Putamen (tissue), 1 donor: ENCODE measurements around the gene OR12D1.
"Not testable (repeated sequence)": the region's sequence is repeated elsewhere in the genome, so short reads cannot be mapped to it uniquely, and the experiment has no call there.

Experiments used
- DNase-seq: peaks from one replicate; pipeline ENCODE4 v3.0.0-alpha.2; 2016; ENCODE audit warnings: low spot score

Gene OR12D1

GRCh38 chr6:29414588-29414987, at the start of gene OR12D1:
Gene OR12D1, plus strand, starts transcription at chr6:29414928.
- no peak for DNase-seq

- no peak for DNase-seq
Measured at GRCh38 chr6:29368765-29369164, 46.0 kb upstream of the OR12D1 start, which contains the start of gene OR5V1. Gene OR5V1, minus strand, starts transcription at chr6:29368865. Its CDS starts 12,670 bp downstream, at chr6:29356195.

DNA sequence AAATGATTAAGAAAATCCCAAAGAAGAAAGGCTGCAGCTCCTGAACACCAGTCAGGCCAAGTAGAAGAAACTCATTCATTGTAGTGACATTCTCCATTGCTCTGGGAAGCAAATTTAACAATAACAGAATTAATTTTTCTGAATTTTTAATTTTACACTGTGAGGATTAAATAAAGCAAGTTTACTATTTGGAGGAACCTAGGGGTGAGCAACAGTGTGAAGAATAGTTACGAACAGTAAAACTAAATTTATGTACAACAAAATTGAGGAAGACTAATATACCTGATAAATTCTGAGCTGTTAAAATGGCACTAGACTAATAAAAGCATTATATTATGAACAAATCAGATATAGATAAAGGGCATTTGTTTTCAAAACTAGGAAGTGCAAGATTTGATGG, 39.5 kb upstream of the OR12D1 start, which contains the start of gene OR12D3:
TSS of gene OR12D3 (minus strand) at position 101 of the 400 bp plus-strand sequence. CDS start at position 97, 4 bp downstream.
- DNase-seq = no peak

- DNase-seq = no peak
Measured at GRCh38 chr6:29376003-29376402, 38.7 kb upstream of the OR12D1 start.

- no peak for DNase-seq
Measured at GRCh38 chr6:29388533-29388932, 26.2 kb upstream of the OR12D1 start.

DNA sequence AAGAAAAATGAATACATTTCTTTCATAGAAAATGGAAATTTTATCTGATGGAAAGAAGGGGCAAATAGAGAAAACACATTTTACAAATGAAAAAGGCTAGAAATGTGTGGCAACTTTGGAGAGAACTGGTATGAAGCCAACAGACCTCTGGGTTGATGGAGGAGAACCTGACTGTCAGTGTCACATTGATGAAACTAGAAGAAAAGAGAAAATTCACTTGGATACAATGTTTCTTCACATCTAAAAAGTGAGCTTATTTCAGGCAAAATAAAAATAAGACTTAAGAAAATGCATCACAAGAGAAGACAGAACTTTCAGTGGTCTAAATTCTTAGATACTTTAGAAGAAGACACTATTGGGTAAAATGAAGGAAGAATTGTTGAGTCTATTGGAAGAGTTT, 19.4 kb upstream of the OR12D1 start, which contains the start of gene OR12D2:
TSS of gene OR12D2 (plus strand) at position 301 of the 400 bp plus-strand sequence. CDS start 1,069 bp downstream, outside the sequence.
- no peak for DNase-seq

- DNase-seq = no peak
Measured at GRCh38 chr6:29399525-29399924, 15.2 kb upstream of the OR12D1 start.

DNA sequence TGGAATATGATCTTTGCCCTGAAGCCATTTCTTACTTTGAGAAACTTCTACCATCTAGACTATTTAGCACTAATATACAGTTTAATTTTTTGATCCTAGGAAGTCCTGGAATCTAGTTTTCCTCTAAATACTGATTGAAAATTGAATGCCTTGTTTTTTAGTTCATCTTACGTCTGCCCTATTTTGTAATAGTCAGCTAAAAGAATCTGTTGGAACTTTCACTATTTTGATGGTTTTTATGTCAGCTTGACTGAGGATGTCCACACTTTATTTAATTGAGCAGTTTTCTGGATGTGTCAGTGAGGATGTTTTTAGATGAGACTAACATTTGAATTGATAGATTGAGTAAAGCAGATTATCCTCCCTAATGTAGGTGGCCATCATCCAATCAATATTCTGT, 10.9 kb upstream of the OR12D1 start:
- DNase-seq = no peak

DNA sequence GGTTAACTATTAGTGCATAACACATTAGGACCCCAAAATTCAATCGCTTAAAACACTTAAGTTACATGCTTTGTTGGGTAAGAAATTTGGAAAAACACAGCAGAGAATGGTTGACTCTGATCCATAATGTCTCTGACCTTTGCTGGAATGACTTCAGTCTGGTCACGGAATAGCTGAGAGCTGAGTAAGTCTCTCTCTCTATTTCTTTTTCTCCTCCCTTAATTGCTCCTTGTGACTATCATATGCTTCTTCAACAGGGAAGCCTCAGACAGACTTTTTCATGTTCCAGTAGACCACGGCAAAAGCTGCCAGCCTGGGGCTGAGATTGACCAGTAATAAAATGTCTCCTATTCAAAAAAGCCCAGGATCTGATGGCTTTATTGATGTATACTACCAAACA, 4.8 kb downstream of the OR12D1 start:
- DNase-seq = no peak

GRCh38 chr6:29424168-29424567, 9.4 kb downstream of the OR12D1 start:
- no peak for DNase-seq

GRCh38 chr6:29424575-29424974, 9.8 kb downstream of the OR12D1 start:
- no peak for DNase-seq

GRCh38 chr6:29425075-29425474, 10.3 kb downstream of the OR12D1 start:
- DNase-seq = no peak

DNA sequence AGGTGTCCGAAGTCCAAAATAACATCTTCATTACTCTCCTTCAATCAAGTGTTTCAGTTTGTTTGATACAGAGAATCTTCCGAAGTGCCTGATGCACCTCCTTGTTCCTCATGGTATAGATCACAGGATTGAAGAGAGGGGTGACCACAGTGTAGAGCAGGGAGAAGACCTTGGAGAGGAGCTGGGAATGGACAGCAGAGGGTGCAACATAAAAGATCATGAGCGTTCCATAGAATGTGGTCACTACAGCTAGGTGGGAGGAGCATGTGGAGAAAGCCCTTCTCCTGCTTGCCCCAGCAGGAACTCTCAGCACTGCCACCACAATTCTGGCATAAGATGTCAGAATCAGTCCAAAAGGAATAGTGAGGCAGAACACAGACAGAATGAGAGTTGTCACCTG, 11.9 kb downstream of the OR12D1 start:
- no peak for DNase-seq

DNA sequence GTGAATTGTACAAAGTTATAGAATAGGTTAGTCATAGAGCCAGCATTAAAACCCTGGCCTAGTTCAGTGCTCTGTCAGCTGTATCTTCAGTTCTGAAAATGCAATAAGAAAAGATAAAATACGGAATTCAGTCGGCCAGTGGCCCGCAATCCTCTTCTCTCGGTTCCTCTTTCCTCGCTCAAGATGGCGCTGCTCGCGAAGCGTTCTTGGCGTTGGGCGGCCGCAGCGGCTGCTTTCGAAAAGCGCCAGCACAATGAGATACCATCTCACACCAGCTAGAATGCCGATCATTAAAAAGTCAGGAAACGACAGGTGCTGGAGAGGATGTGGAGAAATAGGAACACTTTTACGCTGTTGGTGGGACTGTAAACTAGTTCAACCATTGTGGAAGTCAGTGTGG, 22.0 kb downstream of the OR12D1 start:
- not testable (repeated sequence) for DNase-seq

GRCh38 chr6:29439006-29439405, 24.3 kb downstream of the OR12D1 start, which contains the start of gene OR10C1:
Gene OR10C1, plus strand, starts transcription at chr6:29439306. Its CDS starts 710 bp downstream, at chr6:29440016.
- no peak for DNase-seq

GRCh38 chr6:29442719-29443118, 28.0 kb downstream of the OR12D1 start:
- no peak for DNase-seq

DNA sequence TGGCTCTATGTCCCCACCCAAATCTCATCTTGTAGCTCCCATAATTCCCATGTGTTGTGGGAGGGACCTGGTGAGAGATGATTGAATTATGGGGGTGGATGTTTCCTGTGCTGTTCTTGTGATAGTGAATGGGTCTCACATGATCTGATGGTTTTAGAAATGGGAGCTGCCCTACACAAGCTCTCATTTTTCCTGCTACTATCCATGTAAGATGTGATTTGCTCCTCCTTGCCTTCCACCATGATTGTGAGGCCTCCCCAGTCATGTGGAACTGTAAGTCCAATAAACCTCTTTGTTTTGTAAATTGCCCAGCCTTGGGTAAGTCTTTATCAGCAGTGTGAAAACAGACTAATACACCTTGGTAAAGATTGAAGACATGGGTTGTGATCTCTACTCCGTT, 29.3 kb downstream of the OR12D1 start:
- DNase-seq = not testable (repeated sequence)

DNA sequence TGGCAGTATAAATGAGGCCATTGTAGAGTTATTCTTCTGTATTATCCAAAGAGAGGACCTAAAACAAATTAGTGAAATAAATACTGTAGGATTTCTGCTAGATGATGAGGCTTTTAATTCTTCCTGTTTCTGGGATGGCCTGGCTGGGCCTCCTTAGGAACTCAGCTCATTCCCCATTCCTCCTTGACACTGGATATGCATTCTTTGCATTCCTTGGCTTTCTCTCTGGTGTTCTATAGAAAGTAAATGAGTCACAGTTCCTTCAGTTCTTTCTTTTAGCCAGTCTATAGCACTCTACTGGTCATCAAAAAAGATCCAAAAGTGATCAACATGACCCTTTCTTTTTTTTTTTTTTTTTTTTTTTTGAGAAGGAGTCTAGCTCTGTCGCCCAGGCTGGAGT, 32.9 kb downstream of the OR12D1 start:
- no peak for DNase-seq

- DNase-seq = no peak
Measured at GRCh38 chr6:29451471-29452193, 36.9 kb downstream of the OR12D1 start.

GRCh38 chr6:29456971-29457370, 42.2 kb downstream of the OR12D1 start, which contains the start of the genes OR11A1 and OR2H1:
Gene OR11A1, minus strand, starts transcription at chr6:29457071. Its CDS starts 29,430 bp downstream, at chr6:29427641.
Gene OR2H1, plus strand, starts transcription at chr6:29457155. Its CDS starts 4,615 bp downstream, at chr6:29461770.
- no peak for DNase-seq

DNA sequence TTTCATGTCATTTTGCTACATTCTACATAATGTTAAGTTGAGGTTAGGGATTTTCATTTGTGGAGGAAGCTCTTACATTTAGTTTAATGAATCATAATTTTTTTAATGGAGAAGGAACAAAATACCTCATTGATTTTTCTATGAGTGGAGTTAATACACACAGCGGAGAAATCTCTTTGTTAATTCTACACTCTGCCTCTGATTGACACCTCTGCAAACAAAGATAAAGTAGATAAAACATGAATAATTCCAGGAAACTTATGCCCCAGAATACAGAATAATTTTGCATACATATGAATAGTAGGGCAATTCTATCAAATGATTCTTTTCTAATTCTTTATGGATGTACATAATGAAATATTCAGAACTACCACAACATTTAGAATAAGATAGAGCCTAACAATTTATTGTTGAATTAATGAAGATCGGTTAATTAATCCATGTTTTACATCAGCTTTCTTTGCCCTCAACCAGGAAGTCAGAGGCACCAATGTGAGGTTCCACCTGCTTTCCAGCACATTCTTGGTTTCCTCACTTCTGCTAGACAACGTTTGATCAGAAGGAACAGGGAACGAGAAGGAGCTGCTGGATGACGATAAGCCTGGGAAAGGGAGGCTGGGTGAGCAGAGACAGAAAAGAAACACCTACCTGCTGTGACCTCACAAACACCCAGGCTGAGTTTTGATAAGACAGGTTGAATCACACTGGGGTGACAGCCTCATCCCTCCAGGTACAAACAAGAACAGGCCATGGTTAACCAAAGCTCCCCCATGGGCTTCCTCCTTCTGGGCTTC, 46.5 kb downstream of the OR12D1 start:
- no peak for DNase-seq

DNA sequence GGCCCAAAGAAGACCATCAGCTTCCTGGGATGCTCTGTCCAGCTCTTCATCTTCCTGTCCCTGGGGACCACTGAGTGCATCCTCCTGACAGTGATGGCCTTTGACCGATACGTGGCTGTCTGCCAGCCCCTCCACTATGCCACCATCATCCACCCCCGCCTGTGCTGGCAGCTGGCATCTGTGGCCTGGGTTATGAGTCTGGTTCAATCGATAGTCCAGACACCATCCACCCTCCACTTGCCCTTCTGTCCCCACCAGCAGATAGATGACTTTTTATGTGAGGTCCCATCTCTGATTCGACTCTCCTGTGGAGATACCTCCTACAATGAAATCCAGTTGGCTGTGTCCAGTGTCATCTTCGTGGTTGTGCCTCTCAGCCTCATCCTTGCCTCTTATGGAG, 47.3 kb downstream of the OR12D1 start:
- no peak for DNase-seq

DNA sequence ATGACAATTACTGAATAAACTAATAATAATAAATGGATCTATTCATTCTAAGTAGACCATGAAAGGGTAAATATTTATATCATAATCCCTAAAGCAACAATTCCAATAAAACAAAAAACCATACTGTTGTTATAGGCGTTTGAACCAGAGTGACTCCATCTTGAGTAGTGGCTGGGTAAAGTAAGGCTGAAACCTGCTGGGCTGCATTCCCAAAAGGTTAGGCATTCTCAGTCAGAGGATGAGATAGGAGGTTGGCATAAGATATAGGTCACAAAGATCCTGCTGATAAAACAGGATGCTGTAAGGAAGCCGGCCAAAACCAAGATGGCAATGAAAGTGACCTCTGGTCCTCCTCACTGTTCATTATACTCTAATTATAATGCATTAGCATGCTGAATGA, 50.6 kb downstream of the OR12D1 start:
- DNase-seq = no peak
